Choroid plexus epithelial cell (primary cell): ENCODE results near the gene LPAR1.

Experiments
- DNase-seq: peaks from one replicate; pipeline ENCODE4 v3.0.0-alpha.2; 2010; ENCODE audit warnings: low read depth
- H3K4me3 ChIP-seq: 2 replicates; pipeline ENCODE4 v1.5.1; 2011; ENCODE audit warnings: low read depth, mild to moderate bottlenecking, control low read depth, low read length, moderate library complexity
- TF ChIP-seq, protein P1 (sequence below): conservative IDR thresholded peaks from 2 replicates; pipeline ENCODE4 v1.5.1; 2011; ENCODE audit warnings: low read depth, mild to moderate bottlenecking, control low read depth, inconsistent platforms, low read length, moderate library complexity

LPAR1 gene

DNA sequence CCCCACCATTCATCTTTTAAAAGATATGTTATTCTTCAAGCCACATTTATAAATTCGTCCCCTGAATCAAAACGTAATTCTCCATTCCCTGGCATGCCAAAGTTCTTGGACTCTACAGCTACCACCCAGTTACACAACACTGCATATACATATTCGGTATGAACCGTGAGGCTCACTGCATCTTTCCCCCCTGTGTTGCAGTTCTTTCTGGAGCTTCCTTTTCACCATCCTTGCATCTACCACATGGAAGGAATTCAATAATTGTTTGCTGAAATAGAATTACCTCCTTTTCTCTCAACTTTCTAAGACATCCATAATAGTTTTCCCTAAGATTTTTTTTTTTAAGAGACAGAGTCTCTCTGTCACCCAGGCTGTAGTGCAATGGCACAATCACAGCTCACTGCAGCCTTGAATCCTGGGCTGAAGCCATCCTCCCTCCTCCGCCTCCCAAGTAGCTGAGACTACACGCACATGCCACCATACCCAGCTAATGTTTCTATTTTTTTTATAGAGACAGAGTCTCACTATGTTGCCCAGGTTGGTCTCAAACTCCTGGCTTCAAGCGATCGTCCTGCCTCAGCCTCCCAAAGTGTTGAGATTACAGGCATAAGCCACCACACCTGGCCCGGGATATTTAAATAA is 3.3 kb downstream of the LPAR1 start:
- TF ChIP-seq, protein P1, sequence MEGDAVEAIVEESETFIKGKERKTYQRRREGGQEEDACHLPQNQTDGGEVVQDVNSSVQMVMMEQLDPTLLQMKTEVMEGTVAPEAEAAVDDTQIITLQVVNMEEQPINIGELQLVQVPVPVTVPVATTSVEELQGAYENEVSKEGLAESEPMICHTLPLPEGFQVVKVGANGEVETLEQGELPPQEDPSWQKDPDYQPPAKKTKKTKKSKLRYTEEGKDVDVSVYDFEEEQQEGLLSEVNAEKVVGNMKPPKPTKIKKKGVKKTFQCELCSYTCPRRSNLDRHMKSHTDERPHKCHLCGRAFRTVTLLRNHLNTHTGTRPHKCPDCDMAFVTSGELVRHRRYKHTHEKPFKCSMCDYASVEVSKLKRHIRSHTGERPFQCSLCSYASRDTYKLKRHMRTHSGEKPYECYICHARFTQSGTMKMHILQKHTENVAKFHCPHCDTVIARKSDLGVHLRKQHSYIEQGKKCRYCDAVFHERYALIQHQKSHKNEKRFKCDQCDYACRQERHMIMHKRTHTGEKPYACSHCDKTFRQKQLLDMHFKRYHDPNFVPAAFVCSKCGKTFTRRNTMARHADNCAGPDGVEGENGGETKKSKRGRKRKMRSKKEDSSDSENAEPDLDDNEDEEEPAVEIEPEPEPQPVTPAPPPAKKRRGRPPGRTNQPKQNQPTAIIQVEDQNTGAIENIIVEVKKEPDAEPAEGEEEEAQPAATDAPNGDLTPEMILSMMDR, result no peak
- no peak for DNase-seq
- H3K4me3 ChIP-seq, result no peak overlapping the region

DNA sequence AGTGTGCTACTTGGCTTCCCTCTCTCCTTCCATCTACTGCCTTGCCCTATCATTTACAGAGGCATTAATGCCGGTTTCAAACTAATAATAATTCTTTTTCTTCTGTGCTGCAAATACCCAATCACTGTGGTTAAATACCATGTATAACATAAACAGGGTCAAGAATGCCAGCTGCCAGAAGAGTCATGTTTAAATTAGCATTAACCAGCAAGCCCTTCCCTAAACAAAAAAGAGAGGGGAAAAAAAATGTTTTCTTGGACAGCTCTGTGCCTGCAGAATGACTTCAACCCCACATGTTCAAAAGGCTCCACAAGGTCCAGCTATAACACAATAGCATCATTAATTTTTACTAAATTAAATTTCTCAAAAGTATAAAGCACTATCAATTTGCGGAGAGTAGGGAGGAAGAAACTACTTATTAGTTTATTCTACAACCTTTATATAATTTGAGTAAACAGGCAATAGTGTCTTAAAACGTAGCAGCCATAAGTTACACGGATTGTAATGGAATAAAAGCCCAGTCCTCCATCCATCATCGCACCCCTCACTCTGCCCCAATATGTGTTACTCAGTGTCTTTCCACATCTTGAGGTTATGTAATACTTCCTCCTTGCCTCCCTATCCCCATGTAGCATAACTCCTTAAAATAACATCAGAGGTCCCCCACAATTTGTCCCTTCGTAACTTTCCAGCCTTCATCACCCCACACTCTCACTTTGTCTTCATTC is 3.9 kb downstream of the LPAR1 start:
- TF ChIP-seq, protein P1, result no peak
- DNase-seq, result no peak
- H3K4me3 ChIP-seq, result no peak overlapping the region

DNA sequence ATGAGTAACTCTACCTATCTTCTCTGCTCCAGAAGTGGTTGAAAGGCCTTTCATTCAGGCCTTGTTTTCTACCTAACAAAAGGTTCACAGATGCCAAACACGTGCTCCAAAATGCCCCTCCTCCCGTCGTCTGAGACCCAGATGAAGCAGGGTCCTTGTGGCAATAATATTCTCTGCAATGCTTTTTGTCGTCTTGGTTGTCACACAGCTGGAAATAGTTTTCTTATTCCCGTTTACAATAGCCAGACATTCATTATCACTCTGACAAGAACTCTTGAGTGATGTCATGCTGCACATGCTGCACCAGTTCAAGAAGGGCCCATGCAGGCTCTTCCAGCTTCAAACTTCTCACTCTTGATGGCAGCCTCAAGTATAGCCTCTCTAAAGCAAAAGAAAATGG is 7.8 kb downstream of the LPAR1 start:
- no peak overlapping the region for H3K4me3 ChIP-seq
- no peak for DNase-seq
- TF ChIP-seq, protein P1, result no peak

DNA sequence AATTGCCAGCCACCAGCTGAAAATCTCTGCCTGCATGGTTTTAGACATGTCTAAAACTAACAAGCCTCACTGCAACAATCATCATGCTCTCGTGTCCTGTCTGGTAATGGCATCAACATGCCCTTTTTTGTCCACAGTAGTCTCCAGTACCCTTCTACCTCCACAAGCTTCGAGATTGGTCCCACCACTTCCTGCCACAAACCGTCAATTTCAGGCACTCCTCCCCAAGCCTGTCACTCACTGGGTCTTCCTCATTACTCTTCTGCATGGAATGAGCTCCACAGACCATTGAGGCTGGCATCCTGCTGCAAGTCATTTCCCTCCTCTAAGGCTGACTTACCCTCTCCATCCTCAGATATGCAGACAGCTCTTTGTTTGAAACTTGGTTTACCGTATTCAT is 9.0 kb downstream of the LPAR1 start:
- no peak overlapping the region for H3K4me3 ChIP-seq
- TF ChIP-seq, protein P1, result no peak
- no peak for DNase-seq

DNA sequence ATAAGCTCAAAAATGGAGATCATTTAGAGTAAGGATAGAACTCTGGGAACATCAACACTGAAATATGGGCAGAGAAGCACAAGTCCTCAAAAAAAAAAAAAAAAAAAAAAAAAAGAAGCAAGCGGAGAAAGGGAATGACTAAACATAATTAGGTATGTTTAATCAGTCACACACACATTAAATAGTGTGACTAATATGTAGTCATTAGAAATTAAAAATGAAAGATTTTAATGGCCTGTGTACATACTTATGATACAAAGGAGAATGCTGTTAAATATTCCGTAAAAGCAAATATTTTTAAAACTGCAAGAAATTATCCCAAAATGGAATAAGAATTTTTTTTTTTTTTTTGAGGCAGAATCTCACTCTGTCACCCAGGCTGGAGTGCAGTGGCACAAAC is 10.5 kb downstream of the LPAR1 start:
- TF ChIP-seq, protein P1, result no peak
- H3K4me3 ChIP-seq, result no peak overlapping the region
- DNase-seq, result no peak

DNA sequence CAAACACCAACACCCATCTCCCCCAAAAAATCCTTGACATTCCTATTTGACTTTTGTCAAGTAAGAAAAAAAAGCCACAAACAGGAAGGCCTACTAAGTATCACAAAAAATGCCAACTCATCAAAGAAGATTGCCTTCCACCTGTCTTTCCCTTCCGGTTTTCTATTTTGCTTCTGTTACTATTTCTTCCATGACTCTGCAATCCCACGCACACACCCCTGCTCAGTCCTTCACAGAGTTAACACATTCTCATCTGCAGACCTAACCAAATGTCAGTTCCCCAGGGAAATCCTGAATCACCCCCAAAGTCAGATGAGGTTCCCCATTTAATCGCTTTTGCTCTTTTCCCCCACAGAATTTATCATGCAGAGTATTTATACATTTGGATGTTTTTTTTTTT is 15.1 kb downstream of the LPAR1 start:
- TF ChIP-seq, protein P1, result no peak
- no peak overlapping the region for H3K4me3 ChIP-seq

DNA sequence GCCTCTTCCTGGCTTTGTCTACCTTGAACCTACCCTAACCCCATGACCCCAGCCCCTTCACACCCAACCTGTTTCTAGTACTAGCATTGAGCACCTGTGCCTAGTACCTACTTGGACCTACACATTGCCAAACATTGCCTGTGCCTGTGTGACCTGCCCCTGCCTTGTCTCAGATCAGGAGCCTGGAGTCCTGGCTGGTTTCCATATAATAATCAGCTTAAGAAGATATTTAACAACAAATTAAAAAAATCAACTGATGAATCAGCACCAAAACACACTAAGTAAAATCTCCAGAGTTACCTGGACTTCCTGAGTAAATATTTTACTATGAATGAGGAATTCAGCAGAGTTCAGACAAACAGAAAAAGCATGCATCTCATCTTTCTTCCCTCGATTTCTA is 17.7 kb downstream of the LPAR1 start:
- no peak overlapping the region for H3K4me3 ChIP-seq
- no peak for DNase-seq
- TF ChIP-seq, protein P1, result no peak

More for the DNA sequence above, 15.1 kb downstream of the LPAR1 start:
- no peak for DNase-seq
